Smooth muscle cell (in vitro differentiated cells): ENCODE measurements around the gene WIZ. TPM values are rescaled to one million over a fixed set of nuclear protein-coding genes. Genes with fewer than 3 reads are reported as not detected.

Experiments used
- DNase-seq: peaks from one replicate; lab custom pipeline; 2025; ENCODE audit not compliant: unreplicated experiment; lab: John Stamatoyannopoulos, UW
- H2AFZ ChIP-seq: fragments of 200-600 bp; sonication (generic); 2 replicates; pipeline ENCODE4 v1.6.0; 2016; ENCODE audit warnings: antibody characterized with exemption, low read depth, mild to moderate bottlenecking
- H3F3A ChIP-seq: fragments of 200-600 bp; sonication (generic); 2 replicates; pipeline ENCODE4 v1.6.0; 2017; ENCODE audit warnings: antibody characterized with exemption, low read depth
- H3K27ac ChIP-seq: fragments of 200-600 bp; sonication (generic); 2 replicates; pipeline ENCODE4 v1.5.1; 2016; ENCODE audit warnings: low read depth, mild to moderate bottlenecking
- H3K27me3 ChIP-seq: fragments of 200-600 bp; sonication (generic); 2 replicates; pipeline ENCODE4 v1.6.1; 2016; ENCODE audit warnings: low read depth, mild to moderate bottlenecking
- H3K36me3 ChIP-seq: fragments of 200-600 bp; sonication (generic); 2 replicates; pipeline ENCODE4 v1.5.1; 2016; ENCODE audit warnings: low read depth
- H3K4me1 ChIP-seq: fragments of 200-600 bp; sonication (generic); 2 replicates; pipeline ENCODE4 v1.5.1; 2016; ENCODE audit warnings: low read depth
- H3K4me2 ChIP-seq: fragments of 200-600 bp; sonication (generic); 2 replicates; pipeline ENCODE4 v1.6.0; 2016; ENCODE audit warnings: mild to moderate bottlenecking
- H3K4me3 ChIP-seq: fragments of 200-600 bp; sonication (generic); 2 replicates; pipeline ENCODE4 v1.5.1; 2016; ENCODE audit warnings: mild to moderate bottlenecking
- H3K79me2 ChIP-seq: fragments of 200-600 bp; sonication (generic); 2 replicates; pipeline ENCODE4 v1.6.0; 2016; ENCODE audit warnings: low read depth, mild to moderate bottlenecking
- H3K9ac ChIP-seq: fragments of 200-600 bp; sonication (generic); 2 replicates; pipeline ENCODE4 v1.6.0; 2016; ENCODE audit warnings: low read depth
- H3K9me3 ChIP-seq: fragments of 200-600 bp; sonication (generic); replicated peaks from 2 replicates; pipeline ENCODE4 v1.5.1; 2016; ENCODE audit warnings: low read depth
- H4K20me1 ChIP-seq: fragments of 200-600 bp; sonication (generic); 2 replicates; pipeline ENCODE4 v1.6.0; 2016; ENCODE audit warnings: low read depth
- WGBS: methylation state at CpG from one replicate; pipeline ENCODE4 v1.1.7; 2016; ENCODE audit warnings: low lambda C conversion rate; 5-methylcytosine and 5-hydroxymethylcytosine counted together
- polyA plus RNA-seq: library from polyadenylated mRNA; unstranded; fragments of >200 nt; fragmentation: Nextera tagmentation; extraction: Ambion mirVana; gene quantifications from 2 replicates; pipeline ENCODE4 v1.2.1, GENCODE V29; 2016
- total RNA-seq: library from RNA; depleted of rRNA; stranded (reverse); fragments of >200 nt; gene quantifications from 2 replicates; pipeline ENCODE4 v1.2.3, GENCODE V29; 2014
- TF ChIP-seq, protein P1 (sequence below): fragments of 200-600 bp; sonication (generic); IDR thresholded peaks from 2 replicates; pipeline ENCODE4 v1.5.1; 2017; ENCODE audit warnings: borderline replicate concordance, mild to moderate bottlenecking, antibody characterized with exemption; ENCODE audit not compliant: insufficient read depth, poor library complexity, severe bottlenecking

The WIZ gene
- total and polyA plus RNA-seq, 2 experiments from 2014 or later: 23.1 to 40.5 TPM

DNA sequence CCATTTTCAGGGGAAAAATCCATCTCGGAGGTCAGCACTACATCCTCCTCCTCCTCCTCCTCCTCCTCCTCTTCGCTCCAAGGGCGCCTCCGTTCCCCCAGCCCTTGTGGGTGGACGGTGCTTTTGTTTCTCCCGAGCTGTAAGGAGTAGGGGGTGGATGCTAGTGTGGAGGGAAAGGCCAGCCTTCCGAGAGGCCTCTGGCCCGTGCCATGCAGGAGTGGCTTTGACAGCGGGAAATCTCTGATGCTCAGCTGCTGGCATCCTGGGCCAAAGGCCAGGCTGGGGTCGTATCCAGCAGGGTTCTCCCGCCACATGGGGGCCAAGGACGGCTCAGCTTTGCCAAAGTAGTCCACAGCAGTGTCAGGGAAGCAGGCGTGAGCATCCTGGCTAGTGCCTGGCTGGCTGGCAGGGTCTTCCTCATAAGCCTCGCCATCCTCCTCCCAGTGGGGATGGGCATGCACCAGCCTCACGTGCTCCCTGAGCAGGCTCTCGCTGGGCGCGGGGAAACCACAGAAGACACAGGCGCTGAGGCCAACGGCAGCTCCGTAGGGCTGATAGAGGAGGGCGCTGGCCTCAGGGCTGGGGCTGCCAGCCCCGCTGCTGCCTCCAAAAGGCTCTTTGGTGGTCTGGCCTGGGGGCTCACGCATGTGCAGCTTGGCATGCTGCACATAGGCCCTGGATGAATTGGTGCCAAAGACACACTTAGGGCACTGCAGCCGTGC, 10.5 kb downstream of the WIZ start:
- H2AFZ ChIP-seq: no peak overlapping the region
- TF ChIP-seq, protein P1, sequence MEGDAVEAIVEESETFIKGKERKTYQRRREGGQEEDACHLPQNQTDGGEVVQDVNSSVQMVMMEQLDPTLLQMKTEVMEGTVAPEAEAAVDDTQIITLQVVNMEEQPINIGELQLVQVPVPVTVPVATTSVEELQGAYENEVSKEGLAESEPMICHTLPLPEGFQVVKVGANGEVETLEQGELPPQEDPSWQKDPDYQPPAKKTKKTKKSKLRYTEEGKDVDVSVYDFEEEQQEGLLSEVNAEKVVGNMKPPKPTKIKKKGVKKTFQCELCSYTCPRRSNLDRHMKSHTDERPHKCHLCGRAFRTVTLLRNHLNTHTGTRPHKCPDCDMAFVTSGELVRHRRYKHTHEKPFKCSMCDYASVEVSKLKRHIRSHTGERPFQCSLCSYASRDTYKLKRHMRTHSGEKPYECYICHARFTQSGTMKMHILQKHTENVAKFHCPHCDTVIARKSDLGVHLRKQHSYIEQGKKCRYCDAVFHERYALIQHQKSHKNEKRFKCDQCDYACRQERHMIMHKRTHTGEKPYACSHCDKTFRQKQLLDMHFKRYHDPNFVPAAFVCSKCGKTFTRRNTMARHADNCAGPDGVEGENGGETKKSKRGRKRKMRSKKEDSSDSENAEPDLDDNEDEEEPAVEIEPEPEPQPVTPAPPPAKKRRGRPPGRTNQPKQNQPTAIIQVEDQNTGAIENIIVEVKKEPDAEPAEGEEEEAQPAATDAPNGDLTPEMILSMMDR: no peak
- H4K20me1 ChIP-seq: no peaks in the 10 kb centered on the region
- no peak for DNase-seq
- no peak overlapping the region for H3K4me2 ChIP-seq
- WGBS: 94% methylated on average over 25 of the region's 25 CpGs
- no peaks in the 10 kb centered on the region for H3K9me3 ChIP-seq
- no peaks in the 10 kb centered on the region for H3F3A ChIP-seq
- H3K4me1 ChIP-seq: no peaks in the 10 kb centered on the region
- H3K36me3 ChIP-seq: no peaks in the 10 kb centered on the region
- H3K79me2 ChIP-seq: no peaks in the 10 kb centered on the region
- H3K4me3 ChIP-seq: no peak overlapping the region
- H3K27ac ChIP-seq: no peak overlapping the region
- no peaks in the 10 kb centered on the region for H3K27me3 ChIP-seq
- no peak overlapping the region for H3K9ac ChIP-seq

DNA sequence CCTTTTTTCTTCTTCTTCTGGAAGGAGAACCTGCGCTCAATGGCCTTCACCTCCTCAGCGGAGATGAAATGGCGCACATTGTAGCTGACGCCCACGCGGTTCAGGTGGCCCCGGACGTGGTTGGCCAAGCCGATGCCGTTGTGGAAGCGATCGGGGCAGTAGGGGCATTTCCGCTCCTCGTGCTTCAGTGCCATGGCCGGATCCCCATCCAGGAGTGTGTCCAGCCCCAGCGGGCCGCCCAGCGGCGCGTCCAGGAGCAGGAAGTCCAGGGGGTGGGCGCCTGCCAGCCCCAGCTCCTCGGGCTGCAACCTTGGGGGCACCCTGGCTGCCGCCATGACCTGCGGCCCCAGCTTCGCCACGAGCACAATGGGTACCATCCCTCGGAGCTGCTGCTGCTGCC, 11.2 kb downstream of the WIZ start:
- no peaks in the 10 kb centered on the region for H3K79me2 ChIP-seq
- TF ChIP-seq, protein P1: no peak
- DNase-seq: no peak

DNA sequence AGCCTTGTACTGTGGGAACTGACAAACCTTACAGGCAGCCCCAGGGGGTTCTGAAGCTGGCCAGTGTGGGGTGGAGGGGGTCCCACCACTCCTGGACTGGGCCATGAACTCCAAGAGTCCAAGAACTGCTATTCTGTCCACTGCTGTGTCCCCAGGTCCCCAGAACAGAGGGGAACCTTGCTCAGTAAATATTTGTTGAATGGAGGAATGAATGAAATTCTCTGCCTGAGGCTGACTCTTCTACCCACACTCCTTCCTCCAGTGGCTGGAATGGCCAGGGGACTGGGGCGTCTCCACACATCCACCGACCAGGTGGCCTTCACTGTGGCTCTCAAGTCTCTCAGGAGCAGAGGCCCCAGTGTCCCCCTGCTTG, 11.6 kb downstream of the WIZ start:
- H3K4me1 ChIP-seq: peaks cover 4% of the 10 kb centered on the region
- peaks cover 4% of the 10 kb centered on the region for H3F3A ChIP-seq
- no peaks in the 10 kb centered on the region for H3K79me2 ChIP-seq
- H3K9me3 ChIP-seq: no peaks in the 10 kb centered on the region
- no peak overlapping the region for H3K4me2 ChIP-seq
- H3K27ac ChIP-seq: no peak overlapping the region
- no peaks in the 10 kb centered on the region for H3K27me3 ChIP-seq
- DNase-seq: no peak
- H3K9ac ChIP-seq: no peak overlapping the region
- WGBS: 85% methylated on average over 2 of the region's 2 CpGs
- no peaks in the 10 kb centered on the region for H3K36me3 ChIP-seq
- no peaks in the 10 kb centered on the region for H4K20me1 ChIP-seq
- TF ChIP-seq, protein P1: no peak
- H2AFZ ChIP-seq: no peak overlapping the region
- H3K4me3 ChIP-seq: no peak overlapping the region

More for the DNA sequence above, 11.2 kb downstream of the WIZ start:
- H3K9ac ChIP-seq: no peak overlapping the region
- H3F3A ChIP-seq: peaks cover 1% of the 10 kb centered on the region
- no peak overlapping the region for H3K4me3 ChIP-seq
- no peak overlapping the region for H3K27ac ChIP-seq
- H3K4me1 ChIP-seq: no peaks in the 10 kb centered on the region
- no peaks in the 10 kb centered on the region for H4K20me1 ChIP-seq
- no peaks in the 10 kb centered on the region for H3K36me3 ChIP-seq
- no peak overlapping the region for H3K4me2 ChIP-seq
- WGBS: 97% methylated on average over 27 of the region's 27 CpGs
- H3K27me3 ChIP-seq: no peaks in the 10 kb centered on the region
- no peak overlapping the region for H2AFZ ChIP-seq
- H3K9me3 ChIP-seq: no peaks in the 10 kb centered on the region
